HG03139 (cell line): Measurements from ENCODE around the gene CMTM4.
"Not testable (repeated sequence)": the region's sequence is repeated elsewhere in the genome, so short reads cannot be mapped to it uniquely, and the experiment has no call there.

Source experiments
- ATAC-seq: cut with Tn5 transposase; IDR thresholded peaks from one replicate; pipeline ENCODE4 v1.9.1; 2021; ENCODE audit not compliant: unreplicated experiment

Gene CMTM4

DNA sequence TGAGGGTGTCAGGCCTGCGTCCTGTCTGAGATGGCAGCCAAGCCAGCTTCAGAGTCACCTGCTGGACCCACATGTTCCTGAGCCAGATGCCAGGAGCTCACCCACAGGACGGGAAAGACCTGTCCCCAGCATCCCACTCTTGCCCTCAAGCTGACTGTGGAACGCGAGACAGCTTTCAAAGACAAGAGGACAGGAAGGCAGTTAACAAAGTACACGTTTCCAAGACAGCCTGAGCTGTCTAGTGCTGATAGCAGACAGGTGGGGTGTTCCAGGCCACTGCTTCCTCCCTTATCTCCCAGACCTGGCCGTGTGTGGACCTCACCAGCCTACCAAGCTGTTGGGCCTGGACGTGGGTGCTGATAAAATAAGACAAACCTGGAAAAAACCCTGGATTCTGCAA is 78.8 kb downstream of the CMTM4 start:
- no peak for ATAC-seq

DNA sequence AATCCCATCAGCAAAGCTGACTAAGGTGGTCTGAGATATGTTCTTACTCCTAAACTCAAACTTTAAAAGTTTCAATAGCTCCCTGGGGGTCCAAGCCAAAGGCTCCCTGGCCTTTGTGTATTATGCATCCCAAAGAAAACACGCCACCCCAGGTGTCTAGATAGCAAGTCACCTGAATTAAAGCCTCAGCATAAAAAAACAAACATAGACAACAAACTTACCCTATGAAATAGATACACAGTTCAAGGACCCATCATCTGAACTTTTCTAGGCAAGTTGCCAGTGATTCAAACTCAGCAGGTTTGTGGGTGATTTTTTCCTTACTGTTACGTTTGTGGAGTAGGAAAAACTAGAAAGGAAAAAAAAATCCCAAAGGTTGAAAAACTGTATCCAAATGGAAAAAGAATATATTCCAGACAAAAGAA is 79.5 kb downstream of the CMTM4 start:
- ATAC-seq, result no peak

- no peak for ATAC-seq
Observed at GRCh38 chr16:66616592-66616991, 80.0 kb downstream of the CMTM4 start.

- no peak for ATAC-seq
Observed at GRCh38 chr16:66616169-66616568, 80.4 kb downstream of the CMTM4 start.

- no peak for ATAC-seq
Observed at GRCh38 chr16:66614161-66614802, 82.3 kb downstream of the CMTM4 start.

GRCh38 chr16:66612422-66612821 is 84.1 kb downstream of the CMTM4 start:
- ATAC-seq, result no peak

DNA sequence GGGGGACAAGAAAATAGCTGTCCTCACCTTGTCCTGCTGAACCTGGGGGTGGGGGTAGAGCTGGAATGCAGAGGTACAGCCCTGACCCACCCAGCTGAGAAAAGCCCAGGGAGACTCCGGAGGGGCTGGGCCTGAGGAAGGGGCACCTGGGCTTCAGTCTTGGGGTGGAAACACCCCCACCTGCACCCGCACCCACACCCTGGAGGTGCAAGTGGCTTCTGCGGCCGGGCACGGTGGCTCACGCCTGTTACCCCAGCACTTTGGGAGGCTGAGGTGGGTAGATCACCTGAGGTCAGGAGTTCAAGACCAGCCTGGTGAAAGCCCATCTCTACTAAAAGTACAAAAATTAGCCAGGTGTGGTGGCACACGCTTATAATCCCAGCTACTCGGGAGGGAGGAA is 84.6 kb downstream of the CMTM4 start:
- not testable (repeated sequence) for ATAC-seq

- ATAC-seq, result no peak
Observed at GRCh38 chr16:66610111-66610820, 86.3 kb downstream of the CMTM4 start.

DNA sequence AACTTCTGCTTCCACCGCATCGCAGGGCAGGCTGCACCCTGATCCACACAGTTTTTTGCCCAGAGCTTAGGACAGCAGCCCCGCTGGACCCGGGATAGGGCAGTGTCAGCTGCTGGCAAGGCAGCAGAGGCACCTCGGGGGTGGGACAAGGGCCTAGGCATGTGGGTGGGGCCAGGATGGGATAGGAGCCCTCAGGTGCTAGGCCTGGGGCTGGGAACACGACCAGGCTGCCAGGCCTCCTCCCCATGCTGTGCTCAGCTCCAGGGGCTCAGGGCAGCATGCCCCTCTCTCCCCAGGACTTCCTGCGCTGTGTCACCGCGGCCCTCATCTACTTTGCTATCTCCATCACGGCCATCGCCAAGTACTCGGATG is 87.4 kb downstream of the CMTM4 start:
- no peak for ATAC-seq

DNA sequence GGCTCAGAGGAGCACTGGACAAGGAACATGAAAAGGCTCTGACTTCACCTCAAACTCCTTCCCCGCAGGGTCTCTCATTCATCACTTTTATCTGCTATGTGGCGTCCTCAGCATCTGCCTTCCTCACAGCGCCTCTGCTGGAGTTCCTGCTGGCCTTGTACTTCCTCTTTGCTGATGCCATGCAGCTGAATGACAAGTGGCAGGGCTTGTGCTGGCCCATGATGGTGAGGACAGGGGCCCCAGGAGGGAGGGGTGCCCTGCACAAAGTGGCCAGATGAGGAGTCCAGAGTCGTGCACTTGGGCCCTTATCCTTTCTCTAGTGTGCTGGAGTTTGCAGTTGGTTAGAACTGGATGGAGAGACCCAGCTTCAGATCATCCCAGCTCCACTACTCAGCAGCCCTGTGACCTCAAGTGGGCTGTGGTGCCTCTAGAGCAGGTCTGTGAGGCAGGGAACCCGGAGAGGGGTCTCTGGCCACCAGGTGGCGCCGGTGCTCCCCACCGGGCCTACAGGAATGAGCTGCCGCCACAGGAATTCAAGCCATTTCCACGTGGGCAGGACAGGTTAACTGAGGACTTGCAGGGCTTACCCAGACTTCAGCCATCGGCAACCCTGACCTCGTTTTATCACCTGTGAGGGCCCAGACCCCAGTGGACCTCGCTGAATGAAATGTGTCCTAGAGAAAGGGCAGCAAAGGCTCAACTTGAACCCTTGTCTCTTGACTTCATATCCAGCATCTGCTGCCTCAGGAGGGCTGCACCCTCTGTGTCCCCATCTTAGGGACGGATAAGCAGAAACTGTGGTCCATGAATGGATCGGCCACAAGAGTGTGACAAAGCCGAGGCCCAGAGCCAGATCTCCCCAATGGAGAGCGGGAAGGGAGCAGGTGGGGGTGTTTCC is 88.1 kb downstream of the CMTM4 start:
- no peak for ATAC-seq

GRCh38 chr16:66605979-66606751 is 90.4 kb downstream of the CMTM4 start:
- no peak for ATAC-seq

GRCh38 chr16:66605177-66605978 is 91.2 kb downstream of the CMTM4 start:
- ATAC-seq, result no peak

DNA sequence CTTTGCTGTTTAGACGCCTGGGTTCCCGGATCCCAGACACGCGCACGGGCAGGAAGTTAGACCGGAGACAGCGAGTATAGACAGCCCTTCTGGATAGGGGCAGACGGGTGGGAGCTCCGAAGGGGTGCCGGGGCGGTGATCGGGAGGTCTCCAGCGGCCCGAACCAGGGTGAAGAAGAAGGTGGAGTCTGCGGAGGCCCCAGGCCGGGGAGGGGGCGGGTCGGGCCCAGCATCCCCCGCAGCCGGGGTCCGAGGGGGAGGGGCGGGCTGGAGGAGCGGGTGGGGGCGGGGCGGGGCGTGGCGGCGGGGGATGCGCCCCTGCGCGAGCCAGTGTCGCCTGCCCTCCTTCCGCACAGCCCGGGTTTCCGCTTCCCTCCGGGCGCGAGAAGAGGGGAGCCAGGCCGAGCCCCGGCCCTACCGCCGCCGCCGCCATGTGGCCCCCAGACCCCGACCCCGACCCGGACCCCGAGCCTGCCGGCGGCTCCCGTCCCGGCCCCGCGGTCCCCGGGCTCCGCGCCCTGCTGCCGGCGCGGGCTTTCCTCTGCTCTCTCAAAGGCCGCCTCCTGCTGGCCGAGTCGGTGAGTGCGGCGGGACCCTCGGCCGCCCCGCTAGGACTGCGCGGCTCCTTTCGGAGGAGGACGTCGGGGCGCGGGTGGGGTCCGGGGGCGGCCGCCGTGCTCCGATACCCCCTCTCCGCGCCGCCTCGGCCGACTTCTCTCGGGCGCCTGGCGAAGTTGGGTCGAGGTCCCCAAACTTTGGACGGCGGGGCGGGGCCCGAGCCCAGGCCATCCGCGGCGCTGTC is 92.0 kb downstream of the CMTM4 start, which contains the start of gene CMTM3:
CMTM3 (plus strand) TSS at position 329 of the 801 bp plus-strand sequence; CDS start at position 431, 102 bp downstream.
- no peak for ATAC-seq

DNA sequence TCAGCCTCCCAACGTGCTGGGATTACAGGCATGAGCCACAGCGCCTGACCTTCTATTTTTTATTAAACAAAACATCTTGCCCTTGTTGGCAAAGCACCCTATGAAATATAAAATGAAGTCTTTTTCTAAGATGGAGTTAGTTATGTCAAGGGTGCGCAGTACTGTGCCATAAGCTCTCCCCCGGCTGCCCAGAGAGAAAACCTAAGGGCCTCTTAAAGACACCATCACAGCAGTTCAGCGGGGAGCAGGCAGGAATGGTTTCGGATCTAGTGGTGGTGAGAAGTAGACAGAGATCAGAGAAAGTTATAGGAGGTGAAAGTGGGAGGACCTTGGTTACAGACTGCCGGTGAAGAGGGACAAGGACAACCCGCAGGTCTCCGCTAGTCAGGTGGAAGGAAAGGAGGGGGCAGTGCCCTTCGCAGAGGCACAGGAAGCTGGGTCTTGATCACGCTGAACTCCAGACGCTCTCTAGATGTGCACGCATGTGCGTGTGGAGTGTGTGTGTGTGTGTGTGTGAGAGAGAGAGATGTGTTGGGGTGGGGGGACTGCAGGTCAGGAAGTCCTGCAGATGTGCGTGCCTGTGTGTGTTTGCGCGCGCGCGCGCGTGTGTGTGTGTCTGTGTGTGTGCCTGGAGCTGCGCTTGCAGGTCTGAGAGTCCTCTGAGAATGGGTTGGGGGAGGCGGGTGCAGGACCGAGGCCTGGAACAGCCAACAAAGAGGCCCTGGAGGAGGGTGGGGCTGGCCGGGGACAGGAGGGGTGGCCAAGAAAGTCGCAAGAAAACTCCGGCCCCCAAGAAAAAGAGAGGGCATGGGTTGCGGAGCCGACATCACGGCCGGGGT is 92.8 kb downstream of the CMTM4 start:
- ATAC-seq, result no peak

- no peak for ATAC-seq
Observed at GRCh38 chr16:66601471-66601870, 95.1 kb downstream of the CMTM4 start.

DNA sequence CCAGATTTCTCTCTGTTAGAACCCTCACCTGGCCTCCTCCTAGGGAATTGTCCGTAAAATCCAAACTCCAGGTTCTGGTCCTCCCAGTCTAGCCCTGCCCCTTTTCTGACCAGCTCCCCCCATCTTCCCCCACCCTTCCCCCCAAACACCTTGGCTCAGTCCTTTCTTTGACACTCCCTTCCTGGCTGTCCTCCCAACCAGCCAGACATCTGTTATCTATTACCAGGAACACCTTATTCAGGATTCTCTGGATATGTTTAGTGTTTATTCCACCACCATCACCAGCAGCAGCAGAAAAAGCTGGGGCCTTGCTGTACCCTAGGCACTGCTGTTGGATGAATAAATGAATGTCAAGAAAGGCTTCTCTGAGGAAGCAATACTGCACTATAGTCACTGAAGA is 96.1 kb downstream of the CMTM4 start:
- no peak for ATAC-seq

DNA sequence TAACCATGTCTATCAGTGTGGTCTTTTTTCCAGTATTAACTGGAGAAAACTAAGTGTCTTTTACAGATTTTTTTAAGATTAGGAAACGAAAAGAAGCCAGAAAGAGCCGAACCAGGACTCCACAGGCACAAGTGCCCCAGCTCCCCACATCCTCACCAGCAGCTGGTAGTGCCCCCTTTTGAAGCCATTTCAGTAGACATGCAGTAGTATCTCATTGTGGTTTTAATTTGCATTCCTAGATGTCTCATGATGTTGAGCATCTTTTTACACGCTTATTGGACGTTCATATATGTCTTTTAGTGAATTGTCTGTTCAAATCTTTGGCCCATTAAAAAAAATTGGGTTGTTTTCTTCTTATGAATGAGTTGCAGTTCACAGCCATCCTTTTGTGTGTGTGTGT is 96.8 kb downstream of the CMTM4 start:
- ATAC-seq, result no peak

DNA sequence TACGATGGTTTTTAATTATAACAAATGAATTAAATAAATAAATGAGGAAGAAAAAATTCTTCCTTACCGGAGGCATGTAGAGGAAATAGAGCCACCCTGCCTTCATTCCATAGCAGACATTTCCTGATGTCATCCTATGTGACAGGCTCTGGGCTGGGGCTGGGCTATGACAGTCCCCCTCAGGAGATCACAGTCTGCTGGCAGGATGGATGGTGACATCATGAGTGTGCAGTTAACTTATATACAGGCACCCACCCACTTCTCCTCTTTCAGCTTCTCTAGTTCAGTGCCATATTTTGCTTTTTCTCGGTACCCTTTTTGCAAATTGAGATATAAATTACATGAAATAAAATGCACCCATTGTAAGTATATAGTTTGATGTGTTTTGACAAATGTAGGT is 98.4 kb downstream of the CMTM4 start:
- no peak for ATAC-seq
